Measurements from ENCODE around the gene CCDC181. TPM values are rescaled to one million over a fixed set of nuclear protein-coding genes. Genes with fewer than 3 reads are reported as not detected.

CCDC181 gene
- total and polyA plus RNA-seq, 2 of the 8 experiments (the other 6 are each of a cell fraction or from before 2014, with no cell fraction given) = 1.2 to 3.7 TPM

- H3K23ac ChIP-seq (ENCODE audit: insufficient read length) = no peak overlapping the region
- no peak for FAIRE-seq
- H2AFZ ChIP-seq (ENCODE audit: low read length) = no peak overlapping the region
Measured at GRCh38 chr1:169465281-169465680, 38.0 kb upstream of the CCDC181 start.

More at GRCh38 chr1:169465281-169465680, 38.0 kb upstream of the CCDC181 start:
- DNase-seq (ENCODE audit: low read depth in 1 of 2, low spot score in 2 of 2) = no peak
- Histone ChIP-seq H2BK15ac (ENCODE audit: low read length) (no peak overlapping the region), H4K20me1 (replicated peaks in 1 of 2; ENCODE audit: control insufficient read depth in 1 of 2, insufficient read depth in 2 of 2, low read length in 2 of 2) (no peaks in the 10 kb centered on the region), H3K36me3 (ENCODE audit: control insufficient read depth in 2 of 4, insufficient read depth in 4 of 4, low read length in 3 of 4) (peaks cover 0 to 17% (median 6%) of the 10 kb centered on the region in 4 experiments; a peak in 5 of 8 replicates), H3K4me1 (replicated peaks in 1 of 4; ENCODE audit: control insufficient read depth in 3 of 4, insufficient read depth in 4 of 4, low read length in 3 of 4) (peaks cover 0 to 4% (median 2%) of the 10 kb centered on the region in 4 experiments; a peak in 5 of 7 replicates), H2BK12ac (ENCODE audit: low read depth, low read length) (no peak overlapping the region), H2BK120ac (replicated peaks; ENCODE audit: low read depth, low read length) (no peak overlapping the region), H3K9ac (replicated peaks in 1 of 4; ENCODE audit: extremely low read depth in 1 of 4, low read depth in 3 of 4, low read length in 3 of 4) (no peak overlapping the region), H3K9me3 (ENCODE audit: insufficient read depth in 2 of 2, low read depth in 1 of 2, low read length in 1 of 2) (no peaks in the 10 kb centered on the region), H4K8ac (ENCODE audit: extremely low read depth, insufficient read depth, low read length) (no peak overlapping the region), H3K27me3 (replicated peaks in 1 of 4; ENCODE audit: control insufficient read depth in 3 of 4, extremely low read depth in 1 of 4, insufficient read depth in 3 of 4, low read length in 3 of 4) (no peaks in the 10 kb centered on the region), H3K4ac (replicated peaks; ENCODE audit: insufficient read length, low read depth, low read length) (no peak overlapping the region), H4K5ac (ENCODE audit: insufficient read length, low read depth, low read length) (no peak overlapping the region), H3K79me2 (ENCODE audit: control insufficient read depth in 1 of 2, insufficient read depth in 2 of 2, low read length in 2 of 2) (no peaks in the 10 kb centered on the region), H4K91ac (replicated peaks; ENCODE audit: insufficient read length, low read length) (no peak overlapping the region), H2BK20ac (ENCODE audit: low read length) (no peak overlapping the region), H3K14ac (ENCODE audit: insufficient read length) (no peak overlapping the region), H2BK5ac (ENCODE audit: low read depth, low read length) (no peak overlapping the region), H2AK5ac (ENCODE audit: low read depth, low read length) (no peak overlapping the region), H3K56ac (replicated peaks; ENCODE audit: insufficient read length, low read depth, low read length) (no peak overlapping the region), H3K23me2 (ENCODE audit: low read depth, low read length) (peaks cover 3% of the 10 kb centered on the region; the same call in 1 of the 2 replicates), H3K79me1 (ENCODE audit: low read depth, low read length) (no peaks in the 10 kb centered on the region; the same call in 1 of the 2 replicates), H3K27ac (ENCODE audit: low read depth, low read length) (no peak overlapping the region), H3K4me3 (ENCODE audit: extremely low read depth in 1 of 4, insufficient read depth in 2 of 4, low read depth in 3 of 4, low read length in 4 of 4) (no peak overlapping the region), H3K18ac (ENCODE audit: extremely low read depth, low read length) (no peak overlapping the region), H3K4me2 (ENCODE audit: insufficient read depth in 1 of 2, low read depth in 2 of 2, low read length in 2 of 2) (no peak overlapping the region)
- ChIA-PET POLR2A (ENCODE audit: partially characterized antibody) (no interaction called here), CTCF (ENCODE audit: partially characterized antibody) (interaction anchor here (0.7 to 3.5 kb wide), 6 partner anchors 10 to 862 kb away, joined by 3 to 37 read pairs (median 4); partner anchors contain the start of gene F5)
- TF ChIP-seq TCF12 (IDR thresholded peaks at IDR 0.05; ENCODE audit: low read depth, low read length) = no peak
